Tracheal epithelial cell (primary cell): ENCODE results near the gene HES3. TPM values are rescaled to one million over a fixed set of nuclear protein-coding genes. Genes with fewer than 3 reads are reported as not detected.

Experiments
- total RNA-seq: library from RNA; depleted of rRNA; stranded (reverse); fragments of >200 nt; gene quantifications from 2 replicates; pipeline ENCODE4 v1.2.1, GENCODE V29; 2014

The HES3 gene
- not detected in 2 replicates for total RNA-seq

GRCh38 chr1:6243993-6244392, at the start of gene HES3:
TSS of gene HES3 (plus strand) at chr1:6244179. CDS start at chr1:6244366, 187 bp downstream.

GRCh38 chr1:6199298-6200187, 44.4 kb upstream of the HES3 start, which contains the start of gene RPL22:
TSS of gene RPL22 (minus strand) at chr1:6199595. CDS start at chr1:6199573, 22 bp downstream.

GRCh38 chr1:6205849-6206519, 38.0 kb upstream of the HES3 start, which contains the start of gene RNF207:
TSS of gene RNF207 (plus strand) at chr1:6206119. CDS start at chr1:6206536, 417 bp downstream.

GRCh38 chr1:6260961-6261614, 17.1 kb downstream of the HES3 start, which contains the start of gene GPR153:
TSS of gene GPR153 (minus strand) at chr1:6261098. CDS start at chr1:6254905, 6,193 bp downstream.

Other genes starting within 250 kb of the HES3 start
- gene KCNAB2, start 198.3 kb upstream of the HES3 start, total RNA-seq = 0.48 and 2.1 TPM in 2 replicates
- gene CHD5, start 63.9 kb upstream of the HES3 start, total RNA-seq = 0.24 TPM in 1 of 2 replicates, not detected in the other
- 142 and 199 TPM in 2 replicates for gene RPL22, start 44.6 kb upstream of the HES3 start, total RNA-seq
- gene RNF207, start 38.1 kb upstream of the HES3 start, total RNA-seq = 9.8 and 63.4 TPM in 2 replicates
- 60.3 and 63.9 TPM in 2 replicates for gene ICMT, start 8.2 kb upstream of the HES3 start, total RNA-seq
- gene GPR153, start 16.9 kb downstream of the HES3 start, total RNA-seq = 16.4 and 41.1 TPM in 2 replicates
- 70.6 and 71.2 TPM in 2 replicates for gene ACOT7, start 149.6 kb downstream of the HES3 start, total RNA-seq
- gene HES2, start 175.7 kb downstream of the HES3 start, total RNA-seq = 249 and 299 TPM in 2 replicates
- 14.5 and 17.3 TPM in 2 replicates for gene ESPN, start 180.6 kb downstream of the HES3 start, total RNA-seq
- gene TNFRSF25, start 222.0 kb downstream of the HES3 start, total RNA-seq = 14.9 and 21.0 TPM in 2 replicates
- 49.0 and 59.5 TPM in 2 replicates for gene PLEKHG5, start 247.5 kb downstream of the HES3 start, total RNA-seq